Measurements from ENCODE around the gene ARAP1.

The ARAP1 gene

GRCh38 chr11:72696866-72697700, 55.1 kb downstream of the ARAP1 start:
- no peak for TF ChIP-seq CTCF (IDR thresholded peaks at IDR 0.05; ENCODE audit: low read depth, low read length)
- no peak for TF ChIP-seq POLR2A (IDR thresholded peaks at IDR 0.05; ENCODE audit: extremely low read depth, insufficient read length)
- TF ChIP-seq MAX (IDR thresholded peaks at IDR 0.05; ENCODE audit: low read depth, low read length), result no peak
- no peak for TF ChIP-seq MYC (IDR thresholded peaks at IDR 0.05; ENCODE audit: low read depth, low read length)
- H3K4me3 ChIP-seq (ENCODE audit: low read depth, low read length), result no peak overlapping the region
- no peak for DNase-seq (ENCODE audit: low read depth)

- no peak for DNase-seq (ENCODE audit: low read depth)
- no peak overlapping the region for H3K4me3 ChIP-seq (ENCODE audit: low read depth, low read length)
- no peak for TF ChIP-seq POLR2A (IDR thresholded peaks at IDR 0.05; ENCODE audit: extremely low read depth, insufficient read length)
- TF ChIP-seq MYC (IDR thresholded peaks at IDR 0.05; ENCODE audit: low read depth, low read length), result no peak
- TF ChIP-seq MAX (IDR thresholded peaks at IDR 0.05; ENCODE audit: low read depth, low read length), result no peak
Measured at GRCh38 chr11:72695354-72695753, 56.9 kb downstream of the ARAP1 start.

GRCh38 chr11:72693271-72693968, 58.8 kb downstream of the ARAP1 start:
- no peak overlapping the region for H3K4me3 ChIP-seq (ENCODE audit: low read depth, low read length)
- no peak for DNase-seq (ENCODE audit: low read depth)
- TF ChIP-seq CTCF (IDR thresholded peaks at IDR 0.05; ENCODE audit: low read depth, low read length), result no peak
- no peak for TF ChIP-seq POLR2A (IDR thresholded peaks at IDR 0.05; ENCODE audit: extremely low read depth, insufficient read length)
- TF ChIP-seq MYC (IDR thresholded peaks at IDR 0.05; ENCODE audit: low read depth, low read length), result no peak
- TF ChIP-seq MAX (IDR thresholded peaks at IDR 0.05; ENCODE audit: low read depth, low read length), result no peak

GRCh38 chr11:72692498-72693237, 59.5 kb downstream of the ARAP1 start:
- no peak overlapping the region for H3K4me3 ChIP-seq (ENCODE audit: low read depth, low read length)
- DNase-seq (ENCODE audit: low read depth), result no peak
- TF ChIP-seq CTCF (IDR thresholded peaks at IDR 0.05; ENCODE audit: low read depth, low read length) (no peak), POLR2A (IDR thresholded peaks at IDR 0.05; ENCODE audit: extremely low read depth, insufficient read length) (no peak), MYC (IDR thresholded peaks at IDR 0.05; ENCODE audit: low read depth, low read length) (no peak), MAX (IDR thresholded peaks at IDR 0.05; ENCODE audit: low read depth, low read length) (no peak)

GRCh38 chr11:72690166-72690565, 62.0 kb downstream of the ARAP1 start:
- H3K4me3 ChIP-seq (ENCODE audit: low read depth, low read length), result no peak overlapping the region
- TF ChIP-seq MYC (IDR thresholded peaks at IDR 0.05; ENCODE audit: low read depth, low read length), result no peak
- no peak for TF ChIP-seq POLR2A (IDR thresholded peaks at IDR 0.05; ENCODE audit: extremely low read depth, insufficient read length)
- TF ChIP-seq MAX (IDR thresholded peaks at IDR 0.05; ENCODE audit: low read depth, low read length), result no peak
- TF ChIP-seq CTCF (IDR thresholded peaks at IDR 0.05; ENCODE audit: low read depth, low read length), result no peak
- no peak for DNase-seq (ENCODE audit: low read depth)
